ENCODE measurements around the gene TUBB3. TPM values are rescaled to one million over a fixed set of nuclear protein-coding genes. Genes with fewer than 3 reads are reported as not detected.

TUBB3 gene
- total RNA-seq, 1 donor from 2014 or later, result 3.9 TPM

DNA sequence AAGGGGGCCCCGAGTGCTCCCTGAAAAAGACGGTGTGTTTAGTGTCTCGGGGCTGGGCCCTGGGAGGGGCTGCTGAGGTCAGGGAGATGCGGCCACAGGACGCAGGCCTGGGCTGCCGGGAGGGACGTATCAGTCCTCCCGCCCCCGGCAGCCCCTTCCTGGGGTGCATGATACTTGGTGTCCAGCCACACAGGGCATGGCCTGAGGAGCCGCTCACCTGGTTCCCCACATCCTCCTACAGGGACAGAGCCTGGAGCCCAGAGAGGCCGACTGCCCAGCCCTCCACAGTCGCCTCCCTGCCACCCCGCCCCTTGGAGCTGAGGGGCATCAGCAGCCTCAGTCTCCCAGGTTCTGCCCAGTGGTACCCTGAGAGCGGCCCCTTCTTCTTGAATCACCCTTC, 13.4 kb downstream of the TUBB3 start:
- intact Hi-C loops (cut with micrococcal nuclease), result no loop called here

DNA sequence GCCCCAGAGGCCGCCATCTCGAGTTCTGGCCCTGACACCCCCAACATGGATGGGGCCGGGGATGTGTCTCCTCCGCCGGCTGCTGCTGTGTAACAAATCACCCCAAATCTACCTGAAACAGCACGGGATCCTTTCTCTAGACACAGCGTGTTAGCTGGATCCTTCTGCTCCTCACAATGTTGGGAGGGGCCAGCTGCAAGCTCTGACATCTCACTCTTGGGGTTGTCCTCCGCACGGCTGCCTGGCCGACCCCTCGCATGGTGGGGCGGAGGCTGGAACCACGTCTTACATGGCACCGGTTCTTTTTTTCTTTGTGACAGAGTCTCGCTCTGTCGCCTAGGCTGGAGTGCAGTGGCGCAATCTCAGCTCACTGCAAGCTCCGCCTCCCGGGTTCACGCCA, 13.8 kb downstream of the TUBB3 start:
- intact Hi-C loops (cut with micrococcal nuclease), result no loop called here

DNA sequence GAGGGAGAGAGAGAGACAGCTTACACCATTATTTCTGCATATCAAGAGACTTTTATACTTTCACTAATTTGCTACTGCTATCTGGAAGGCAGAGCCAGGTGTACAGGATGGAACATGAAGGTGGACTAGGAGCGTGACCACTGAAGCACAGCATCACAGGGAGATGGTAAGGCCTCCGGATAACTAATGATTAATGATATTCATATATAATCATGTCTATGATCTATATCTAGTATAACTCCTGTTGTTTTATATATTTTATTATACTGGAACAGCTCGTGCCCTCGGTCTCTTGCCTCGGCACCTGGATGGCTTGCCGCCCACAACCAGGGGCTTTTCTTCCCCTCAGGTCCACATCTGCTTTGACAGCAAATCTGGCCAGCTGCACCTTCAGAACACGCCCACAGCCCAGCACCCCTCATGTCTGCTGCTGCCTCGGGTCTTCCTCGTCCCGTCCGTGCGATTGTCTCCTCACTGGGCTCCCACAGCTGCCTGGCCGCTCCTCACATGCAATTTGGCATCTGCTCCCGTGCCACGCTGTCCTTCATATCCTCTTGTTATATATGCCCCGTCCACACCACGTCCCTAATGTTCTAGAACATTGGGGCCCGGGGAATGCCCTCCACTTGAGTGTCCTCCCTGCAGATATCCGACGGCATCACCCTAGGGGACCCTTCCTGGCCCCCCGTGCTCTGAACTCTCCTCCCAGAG, 15.2 kb downstream of the TUBB3 start:
- intact Hi-C loops (cut with micrococcal nuclease), result no loop called here

DNA sequence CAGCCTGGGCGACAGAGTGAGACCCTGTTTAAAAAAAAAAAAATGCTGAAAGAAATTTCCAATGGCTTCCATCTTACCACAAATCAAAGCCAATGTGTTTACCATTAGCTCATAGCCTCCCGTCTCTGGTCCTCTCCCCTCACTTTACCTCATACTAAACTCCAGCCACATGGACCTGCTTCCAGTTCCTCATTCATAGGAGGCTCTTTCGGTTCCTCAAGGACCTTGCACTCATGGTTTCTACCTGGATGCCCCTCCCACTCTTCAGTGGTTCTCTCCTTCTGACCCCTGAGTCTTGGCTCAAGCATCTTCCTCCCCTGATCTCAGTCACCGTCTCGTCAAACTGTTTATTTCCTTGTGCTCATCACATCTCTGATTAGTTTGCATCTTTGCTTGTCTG, 21.6 kb downstream of the TUBB3 start:
- intact Hi-C loops (cut with micrococcal nuclease), result loop anchor here (10.0 kb wide), 1 partner anchor 70 kb away; the partner anchor contains the start of gene DBNDD1

DNA sequence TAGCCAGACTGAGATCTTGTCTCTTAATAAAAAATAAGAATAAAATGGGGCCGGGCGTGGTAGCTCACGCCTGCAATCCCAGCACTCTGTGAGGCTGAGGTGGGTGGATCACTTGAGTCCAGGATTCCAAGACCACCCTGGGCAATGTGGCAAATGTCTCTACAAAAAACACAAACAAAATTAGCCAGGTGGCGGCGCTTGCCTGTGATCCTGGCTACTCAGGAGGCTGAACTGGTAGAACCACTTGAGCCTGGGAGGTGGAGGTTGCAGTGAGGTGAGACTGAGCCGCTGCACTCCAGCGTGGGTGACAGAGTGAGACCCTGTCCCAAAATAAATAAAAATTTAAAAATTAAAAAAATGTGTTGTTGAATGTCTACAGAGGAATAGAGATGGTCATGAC, 22.5 kb downstream of the TUBB3 start:
- intact Hi-C loops (cut with micrococcal nuclease), result loop anchor here (10.0 kb wide), 1 partner anchor 69 kb away; the partner anchor contains the start of gene DBNDD1

DNA sequence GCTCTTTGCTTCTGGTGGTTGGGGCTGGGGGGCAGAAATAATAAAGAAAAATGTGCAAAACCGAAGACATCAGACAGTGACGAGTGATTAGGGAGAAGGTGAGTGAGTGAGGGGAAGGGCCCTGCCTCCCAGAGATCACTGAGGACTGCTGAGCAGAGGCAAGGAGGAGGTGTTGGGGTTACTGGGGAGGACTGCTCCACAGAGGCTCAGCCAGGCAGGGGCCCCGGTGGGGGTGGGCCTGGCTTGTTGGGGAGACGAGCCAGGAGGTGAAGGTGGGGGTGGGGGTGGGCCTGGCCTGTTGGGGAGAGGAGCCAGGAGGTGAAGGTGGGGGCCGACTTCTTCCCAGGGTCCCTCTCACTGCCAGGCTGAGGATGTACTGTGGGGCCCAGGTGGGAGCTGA, 23.4 kb downstream of the TUBB3 start:
- intact Hi-C loops (cut with micrococcal nuclease), result loop anchor here (10.0 kb wide), 1 partner anchor 68 kb away; the partner anchor contains the start of gene DBNDD1

DNA sequence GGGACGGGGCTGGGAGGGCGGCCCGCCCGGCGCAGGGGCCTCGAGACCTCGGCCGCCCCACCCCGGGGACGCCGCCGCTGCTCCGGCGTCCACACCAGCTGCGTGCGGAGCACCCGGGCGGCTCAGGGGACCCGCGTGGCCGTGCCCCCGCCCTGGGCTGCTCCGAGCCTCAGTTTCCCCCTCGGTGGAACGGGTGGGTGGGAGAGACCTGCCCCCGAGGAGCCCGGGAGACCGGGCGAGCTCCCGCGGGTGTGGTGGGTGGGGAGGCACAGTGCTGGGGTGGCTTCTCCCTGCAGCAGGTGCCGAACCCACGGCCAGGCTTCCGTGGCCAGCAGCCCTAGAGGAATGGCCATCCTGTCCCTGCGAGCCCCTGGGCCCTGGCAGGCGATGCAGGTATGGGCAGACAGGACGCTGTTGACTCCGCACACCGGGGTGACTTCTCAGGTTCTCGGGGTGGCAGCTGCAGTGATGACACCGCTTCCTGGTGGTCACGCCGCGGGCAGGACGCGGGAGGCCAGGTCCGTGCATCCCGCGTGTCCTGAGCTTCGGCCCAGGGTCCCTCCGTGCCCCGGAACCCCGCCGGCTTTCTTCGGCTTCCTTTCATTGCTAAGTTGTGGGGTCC, 26.1 kb downstream of the TUBB3 start:
- intact Hi-C loops (cut with micrococcal nuclease), result loop anchor here (2.0 to 10.0 kb wide), 2 partner anchors 24 to 66 kb away; partner anchors contain the start of gene DBNDD1

DNA sequence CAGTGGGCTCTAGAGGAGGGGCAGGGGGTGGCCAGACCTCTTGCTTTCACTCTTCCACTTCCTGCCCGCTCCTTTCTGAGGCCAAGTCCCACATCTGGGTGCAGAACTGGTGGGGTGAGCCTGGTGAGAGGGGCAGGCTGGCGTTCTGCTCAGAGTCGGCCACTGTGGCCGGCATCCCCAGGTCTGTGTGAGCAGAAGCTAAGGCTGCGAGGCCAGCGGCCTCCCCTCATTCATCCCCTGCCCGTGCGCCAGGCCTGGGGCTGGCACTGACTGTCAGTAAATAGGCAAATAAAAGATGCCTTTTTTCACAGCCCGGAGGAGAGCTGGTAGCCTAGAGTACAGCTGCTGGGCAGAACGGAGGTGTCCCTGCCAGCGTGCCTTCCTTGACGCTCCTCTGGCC, 26.6 kb downstream of the TUBB3 start:
- intact Hi-C loops (cut with micrococcal nuclease), result loop anchor here (2.0 to 10.0 kb wide), 2 partner anchors 23 to 65 kb away; partner anchors contain the start of gene DBNDD1

DNA sequence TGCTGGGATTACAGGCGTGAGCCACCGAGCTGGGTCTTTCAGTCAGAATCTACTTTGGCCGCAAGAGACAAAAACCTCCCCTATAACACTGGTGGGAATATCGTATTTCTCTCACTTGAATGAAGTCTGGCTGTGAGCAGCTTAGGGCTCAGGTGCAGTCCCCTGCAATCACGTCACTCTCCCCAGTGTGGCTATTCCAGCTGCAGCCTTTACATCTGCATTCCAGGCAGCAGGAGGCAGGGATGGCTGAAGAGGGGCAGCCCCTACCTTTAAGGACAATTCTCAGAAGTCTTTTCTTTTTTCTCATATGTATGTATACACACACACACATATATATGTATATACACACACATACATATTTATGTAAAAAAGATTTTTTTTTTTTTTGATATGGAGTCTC, 28.4 kb downstream of the TUBB3 start:
- intact Hi-C loops (cut with micrococcal nuclease), result no loop called here

DNA sequence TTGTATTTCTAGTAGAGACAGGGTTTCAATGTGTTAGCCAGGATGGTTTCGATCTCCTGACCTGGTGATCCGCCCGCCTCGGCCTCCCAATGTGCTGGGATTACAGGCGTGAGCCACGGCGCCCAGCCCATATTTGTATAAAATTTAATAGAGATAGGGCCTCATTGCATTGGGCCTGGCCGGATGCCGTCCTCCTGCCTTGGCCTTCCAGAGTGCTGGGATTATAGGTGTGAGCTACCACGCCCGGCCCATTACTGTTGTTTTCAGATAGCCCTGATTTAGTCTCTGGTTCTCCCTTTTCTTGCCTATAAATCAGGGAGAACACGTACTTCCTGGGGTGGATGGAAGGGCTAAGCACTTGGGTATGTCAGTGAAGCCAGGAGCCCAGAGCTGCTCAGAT, 28.9 kb downstream of the TUBB3 start:
- intact Hi-C loops (cut with micrococcal nuclease), result no loop called here

DNA sequence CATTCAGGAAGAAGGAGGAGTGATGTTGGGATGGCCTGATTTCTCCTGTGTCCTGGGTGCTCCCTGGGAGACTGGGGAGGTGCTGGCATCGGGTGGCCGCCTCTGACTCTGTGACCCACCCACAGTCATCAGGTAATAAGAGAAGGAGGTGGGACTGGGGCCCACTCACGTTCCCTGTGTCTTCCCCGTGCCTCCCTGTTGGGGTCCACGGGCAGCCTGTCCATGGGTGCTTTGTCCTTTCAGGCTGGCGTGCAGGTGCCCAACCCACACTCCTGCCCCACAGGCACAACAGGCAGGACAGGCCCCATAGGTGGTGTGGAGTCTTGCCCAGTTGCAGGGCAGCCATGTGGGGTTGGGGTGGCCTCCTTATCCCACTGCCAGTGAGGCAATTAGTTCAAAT, 29.4 kb downstream of the TUBB3 start:
- intact Hi-C loops (cut with micrococcal nuclease), result no loop called here

DNA sequence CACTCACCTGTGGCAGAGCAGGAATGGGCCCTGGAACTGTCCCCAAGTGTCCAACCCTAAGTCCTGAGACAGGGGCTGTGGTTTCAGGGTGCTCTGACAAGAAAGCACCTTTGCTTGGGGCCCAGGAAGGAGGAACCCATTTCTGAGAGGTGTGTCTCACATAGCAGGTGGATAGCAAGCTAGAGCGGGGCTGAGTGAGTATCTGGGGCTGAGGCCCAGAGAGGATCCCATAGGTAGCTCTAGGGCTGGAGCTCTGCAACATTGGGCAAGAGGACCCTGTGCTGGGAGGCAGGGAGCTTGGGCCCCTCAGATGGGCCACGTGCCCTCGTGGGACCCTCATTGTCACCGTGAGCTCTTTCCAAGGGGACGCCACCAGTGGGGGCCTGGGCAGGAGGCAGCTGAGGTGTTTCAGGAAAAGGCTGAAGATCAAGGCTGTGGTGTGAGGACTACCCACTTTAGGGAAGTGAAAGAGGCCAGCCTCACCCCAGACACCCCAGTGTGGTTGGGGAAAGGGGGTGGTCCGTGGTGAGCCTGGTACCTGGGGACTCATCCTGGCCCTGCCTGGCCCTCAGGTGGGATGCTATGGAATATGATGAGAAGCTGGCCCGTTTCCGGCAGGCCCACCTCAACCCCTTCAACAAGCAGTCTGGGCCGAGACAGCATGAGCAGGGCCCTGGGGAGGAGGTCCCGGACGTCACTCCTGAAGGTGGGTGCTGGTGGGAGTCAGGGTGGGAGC, 30.7 kb downstream of the TUBB3 start:
- intact Hi-C loops (cut with micrococcal nuclease), result no loop called here

DNA sequence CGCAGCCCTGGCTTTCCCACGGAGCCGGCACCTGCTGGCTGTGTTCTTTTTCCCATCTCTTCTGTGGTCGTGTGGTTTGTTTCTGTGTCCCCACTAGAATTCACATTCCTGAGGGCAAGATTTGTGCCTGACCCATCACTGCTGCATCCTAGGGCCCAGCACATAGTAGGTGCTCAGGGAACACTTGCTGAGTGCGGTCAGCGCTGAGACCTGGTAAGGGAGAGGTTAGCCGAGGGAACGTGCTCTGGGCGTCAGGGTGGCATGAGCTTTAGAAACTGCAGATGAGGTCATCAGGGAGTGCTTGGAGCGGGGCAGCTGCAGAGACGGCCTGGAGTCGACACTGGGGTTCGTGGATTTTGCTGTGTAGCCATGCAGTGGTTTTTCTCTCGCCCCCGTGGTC, 31.3 kb downstream of the TUBB3 start:
- intact Hi-C loops (cut with micrococcal nuclease), result no loop called here

DNA sequence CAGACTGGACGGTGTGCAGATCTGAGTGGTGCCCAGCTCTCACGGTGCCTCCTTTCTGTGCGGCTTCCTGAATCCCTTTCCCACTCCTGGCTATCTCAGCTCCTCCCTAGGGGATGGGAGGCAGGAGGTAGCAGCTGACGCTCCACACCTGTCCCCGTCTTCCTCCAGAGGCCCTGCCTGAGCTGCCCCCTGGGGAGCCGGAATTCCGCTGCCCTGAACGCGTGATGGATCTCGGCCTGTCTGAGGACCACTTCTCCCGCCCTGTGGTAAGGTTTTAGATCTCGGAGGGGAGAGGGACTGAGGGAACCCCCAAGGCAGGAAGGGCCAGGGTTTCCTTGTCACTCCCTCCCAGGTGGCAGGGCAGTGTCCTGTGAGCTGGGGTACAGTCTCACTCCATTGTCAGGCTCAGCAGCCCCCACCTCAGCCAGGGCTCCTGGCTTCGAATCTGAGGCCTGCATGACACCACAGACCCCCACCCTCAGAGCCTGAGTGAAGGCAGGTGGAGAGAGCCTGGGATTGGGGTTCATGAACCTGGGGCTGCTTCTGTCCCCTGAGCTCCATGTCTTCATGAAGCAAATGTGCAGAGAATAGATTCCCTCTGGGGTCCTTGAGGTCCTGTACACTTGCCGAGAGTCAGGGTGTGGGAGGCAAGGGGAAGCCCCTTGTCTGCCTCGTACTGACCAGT, 32.0 kb downstream of the TUBB3 start:
- intact Hi-C loops (cut with micrococcal nuclease), result no loop called here

DNA sequence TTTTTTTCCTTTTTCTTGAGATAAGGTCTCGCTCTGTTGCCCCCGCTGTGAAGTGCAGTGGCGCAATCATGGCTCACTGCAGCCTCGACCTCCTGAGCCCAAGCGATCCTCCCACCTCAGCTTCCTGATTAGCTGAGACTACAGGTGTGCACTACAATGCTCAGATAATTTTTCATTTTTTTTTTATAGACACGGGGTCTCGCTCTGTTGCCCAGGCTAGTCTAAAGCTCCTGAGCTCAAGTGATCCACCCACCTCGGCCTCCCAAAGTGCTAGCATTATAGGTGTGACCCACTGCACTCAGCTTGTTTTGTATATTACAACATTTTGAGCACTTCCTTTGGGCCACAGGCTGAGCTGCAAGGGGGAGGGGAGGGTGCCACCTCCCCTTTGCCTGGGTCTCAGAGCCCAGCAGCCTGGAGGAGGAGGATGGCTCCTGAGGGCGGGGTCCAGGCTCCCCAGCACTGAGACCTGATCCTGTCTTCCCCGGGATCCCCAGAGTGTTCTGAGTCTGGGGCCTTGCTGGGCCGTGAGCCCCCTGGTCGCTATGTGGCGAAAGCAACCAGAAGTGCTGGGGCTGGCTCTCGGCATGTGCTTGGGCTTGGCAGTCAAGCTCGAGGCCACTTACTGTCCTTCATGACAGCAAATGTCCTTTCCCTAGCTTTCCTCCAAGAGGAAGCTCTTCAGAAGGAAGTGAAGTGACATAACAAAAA, 33.5 kb downstream of the TUBB3 start:
- intact Hi-C loops (cut with micrococcal nuclease), result no loop called here

DNA sequence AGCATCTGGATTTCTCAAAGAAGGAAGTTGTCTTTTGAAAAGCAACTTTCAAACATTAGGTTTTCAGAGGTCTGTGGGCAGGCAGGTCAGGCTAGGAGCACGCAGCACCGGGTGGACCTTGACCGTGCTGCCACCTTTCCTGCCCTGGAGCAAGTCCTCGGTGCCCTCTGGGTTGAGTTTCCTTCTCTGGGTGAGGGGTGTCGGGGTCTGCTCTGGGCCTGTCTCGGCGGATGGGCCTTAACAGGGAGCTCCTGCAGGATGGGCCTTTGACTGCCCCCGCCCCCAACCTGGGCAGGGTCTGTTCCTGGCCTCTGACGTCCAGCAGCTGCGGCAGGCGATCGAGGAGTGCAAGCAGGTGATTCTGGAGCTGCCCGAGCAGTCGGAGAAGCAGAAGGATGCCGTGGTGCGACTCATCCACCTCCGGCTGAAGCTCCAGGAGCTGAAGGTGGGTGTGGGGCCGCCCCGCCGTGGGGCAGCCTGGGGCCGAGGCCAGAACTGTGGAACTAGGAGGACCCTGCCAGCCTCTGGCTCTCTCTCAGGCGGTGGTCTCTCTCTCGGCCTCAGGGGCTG, 34.2 kb downstream of the TUBB3 start:
- intact Hi-C loops (cut with micrococcal nuclease), result no loop called here

DNA sequence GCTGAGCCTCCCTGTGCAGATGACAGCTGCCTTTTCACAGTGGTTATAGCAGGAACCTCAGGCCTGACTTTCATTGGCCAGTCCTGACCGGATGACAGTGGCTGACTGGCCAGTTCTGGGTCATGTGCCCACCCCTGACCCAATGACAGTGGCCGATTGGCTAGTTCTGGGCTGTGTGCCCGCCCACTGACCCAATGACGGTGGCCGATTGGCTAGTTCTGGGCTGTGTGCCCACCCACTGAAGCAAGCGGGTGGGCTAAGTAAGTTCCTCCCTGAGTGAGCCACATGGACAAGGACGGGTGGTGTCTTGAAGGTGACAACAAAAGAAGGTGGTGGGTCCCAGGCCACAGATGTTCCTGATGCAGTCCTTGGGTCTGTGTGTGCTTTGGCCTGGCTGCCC, 34.9 kb downstream of the TUBB3 start:
- intact Hi-C loops (cut with micrococcal nuclease), result no loop called here

DNA sequence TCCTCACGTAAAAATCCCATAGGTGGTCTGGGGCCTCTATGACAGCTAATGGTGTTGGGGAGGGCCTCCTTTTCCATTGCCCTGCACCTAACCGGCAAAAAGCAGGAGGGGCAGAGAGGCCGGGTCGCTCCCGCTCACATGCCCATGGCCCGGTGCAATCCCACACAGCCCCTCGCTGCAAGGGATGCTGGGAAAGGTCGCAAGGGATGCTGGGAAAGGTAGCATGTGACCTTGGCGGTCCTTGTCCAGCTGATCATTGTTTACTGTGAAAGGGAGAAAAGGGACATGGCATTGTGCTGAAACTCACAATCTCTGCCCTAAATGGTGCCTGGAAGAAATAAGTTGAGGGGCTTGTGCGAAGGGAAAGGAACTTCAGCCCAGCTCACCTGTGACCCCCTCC, 35.5 kb downstream of the TUBB3 start:
- intact Hi-C loops (cut with micrococcal nuclease), result no loop called here

DNA sequence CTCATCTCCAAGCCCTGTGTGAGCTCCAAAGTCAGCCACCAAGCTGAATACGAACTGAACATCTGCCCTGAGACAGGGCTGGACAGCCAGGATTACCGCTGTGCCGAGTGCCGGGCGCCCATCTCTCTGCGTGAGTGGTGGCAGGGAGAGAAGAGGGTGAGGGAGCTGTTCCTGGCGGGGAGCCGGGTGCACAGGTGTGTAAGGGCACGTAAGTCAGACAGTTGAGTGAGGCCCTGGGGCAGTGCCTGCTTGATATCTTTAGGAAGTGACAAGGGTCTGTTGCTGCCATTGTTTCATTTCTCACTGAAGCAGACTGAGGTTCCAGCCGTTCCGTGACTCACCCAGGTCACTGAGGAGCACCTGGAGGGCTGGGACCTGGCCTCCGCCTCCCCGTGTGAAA, 37.8 kb downstream of the TUBB3 start:
- intact Hi-C loops (cut with micrococcal nuclease), result no loop called here

DNA sequence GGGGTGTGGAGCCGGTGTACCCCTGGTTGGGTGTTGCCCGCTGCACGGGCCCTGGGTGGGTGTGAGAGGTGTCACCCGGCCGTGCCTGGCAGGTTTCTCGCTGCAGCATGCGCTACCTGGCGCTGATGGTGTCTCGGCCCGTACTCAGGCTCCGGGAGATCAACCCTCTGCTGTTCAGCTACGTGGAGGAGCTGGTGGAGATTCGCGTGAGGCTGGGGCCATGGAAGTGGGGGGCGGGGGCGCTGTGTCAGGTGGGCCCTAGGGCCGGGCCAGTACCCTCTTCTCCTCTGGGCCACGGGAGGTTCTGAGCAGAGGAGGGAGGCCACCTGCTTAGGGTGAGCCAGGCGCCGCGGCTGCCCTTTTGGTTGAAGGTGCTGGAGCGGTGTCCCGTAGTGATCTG, 38.8 kb downstream of the TUBB3 start:
- intact Hi-C loops (cut with micrococcal nuclease), result no loop called here

All from T-helper 2 cell treated with Interferon-gamma antibody and Interleukin-4, amounts not matched to agents 100 ng/mL and 5 ng/mL, for 36 hours (primary cell).